ENCODE measurements around the gene FRAT1.

The FRAT1 gene

GRCh38 chr10:97307866-97308780, 10.9 kb upstream of the FRAT1 start:
- H3K4me3 ChIP-seq (ENCODE audit: low read depth, low read length) = no peak overlapping the region
- H3K27ac ChIP-seq (ENCODE audit: low read depth, low read length) = no peak overlapping the region
- no peaks in the 10 kb centered on the region for H3K4me1 ChIP-seq (ENCODE audit: control insufficient read depth, insufficient read depth, low read length)
- no peak overlapping the region for H3K9ac ChIP-seq (ENCODE audit: low read length)
- no peaks in the 10 kb centered on the region for H3K27me3 ChIP-seq (ENCODE audit: control insufficient read depth, insufficient read depth, low read length)
- no peaks in the 10 kb centered on the region for H3K36me3 ChIP-seq (ENCODE audit: control insufficient read depth, insufficient read depth, low read length)
- H3K9me3 ChIP-seq (ENCODE audit: control insufficient read depth, insufficient read depth, low read depth, low read length) = no peaks in the 10 kb centered on the region

GRCh38 chr10:97311111-97311626, 7.9 kb upstream of the FRAT1 start:
- Histone ChIP-seq H3K27me3 (ENCODE audit: control insufficient read depth, insufficient read depth, low read length) (no peaks in the 10 kb centered on the region), H3K4me1 (ENCODE audit: control insufficient read depth, insufficient read depth, low read length) (no peaks in the 10 kb centered on the region), H3K4me3 (ENCODE audit: low read depth, low read length) (no peak overlapping the region), H3K27ac (ENCODE audit: low read depth, low read length) (no peak overlapping the region), H3K36me3 (ENCODE audit: control insufficient read depth, insufficient read depth, low read length) (no peaks in the 10 kb centered on the region), H3K9ac (ENCODE audit: low read length) (no peak overlapping the region), H3K9me3 (ENCODE audit: control insufficient read depth, insufficient read depth, low read depth, low read length) (no peaks in the 10 kb centered on the region)

- Histone ChIP-seq H3K27ac (ENCODE audit: low read depth, low read length) (no peak overlapping the region), H3K36me3 (ENCODE audit: control insufficient read depth, insufficient read depth, low read length) (no peaks in the 10 kb centered on the region), H3K27me3 (ENCODE audit: control insufficient read depth, insufficient read depth, low read length) (no peaks in the 10 kb centered on the region), H3K4me1 (ENCODE audit: control insufficient read depth, insufficient read depth, low read length) (no peaks in the 10 kb centered on the region), H3K9me3 (ENCODE audit: control insufficient read depth, insufficient read depth, low read depth, low read length) (no peaks in the 10 kb centered on the region), H3K9ac (ENCODE audit: low read length) (no peak overlapping the region), H3K4me3 (ENCODE audit: low read depth, low read length) (no peak overlapping the region)
These were observed 6.2 kb upstream of the FRAT1 start for GRCh38 chr10:97312897-97313296.

GRCh38 chr10:97314671-97315070, 4.4 kb upstream of the FRAT1 start:
- Histone ChIP-seq H3K27ac (ENCODE audit: low read depth, low read length) (no peak overlapping the region), H3K9me3 (ENCODE audit: control insufficient read depth, insufficient read depth, low read depth, low read length) (no peaks in the 10 kb centered on the region), H3K4me3 (ENCODE audit: low read depth, low read length) (no peak overlapping the region), H3K27me3 (ENCODE audit: control insufficient read depth, insufficient read depth, low read length) (0 out of 2 replicates have a peak, but pooled peaks cover under 1% of the 10 kb centered on the region), H3K36me3 (ENCODE audit: control insufficient read depth, insufficient read depth, low read length) (no peaks in the 10 kb centered on the region), H3K4me1 (ENCODE audit: control insufficient read depth, insufficient read depth, low read length) (no peaks in the 10 kb centered on the region), H3K9ac (ENCODE audit: low read length) (no peak overlapping the region)

- Histone ChIP-seq H3K27me3 (ENCODE audit: control insufficient read depth, insufficient read depth, low read length) (peaks cover 27% of the 10 kb centered on the region), H3K9ac (ENCODE audit: low read length) (peak overlapping the region; percentile 98), H3K9me3 (ENCODE audit: control insufficient read depth, insufficient read depth, low read depth, low read length) (no peaks in the 10 kb centered on the region), H3K4me1 (ENCODE audit: control insufficient read depth, insufficient read depth, low read length) (peaks cover 17% of the 10 kb centered on the region), H3K36me3 (ENCODE audit: control insufficient read depth, insufficient read depth, low read length) (no peaks in the 10 kb centered on the region), H3K27ac (ENCODE audit: low read depth, low read length) (peak overlapping the region; percentile 16; the same call in 1 of the 2 replicates), H3K4me3 (ENCODE audit: low read depth, low read length) (peak overlapping the region; percentile 82)
These were observed 804 bp downstream of the FRAT1 start for GRCh38 chr10:97319671-97320479.

GRCh38 chr10:97320480-97321031, 1.5 kb downstream of the FRAT1 start:
- Histone ChIP-seq H3K4me1 (ENCODE audit: control insufficient read depth, insufficient read depth, low read length) (peaks cover 17% of the 10 kb centered on the region), H3K27ac (ENCODE audit: low read depth, low read length) (no peak overlapping the region; the same call in 1 of the 2 replicates), H3K36me3 (ENCODE audit: control insufficient read depth, insufficient read depth, low read length) (no peaks in the 10 kb centered on the region), H3K9me3 (ENCODE audit: control insufficient read depth, insufficient read depth, low read depth, low read length) (no peaks in the 10 kb centered on the region), H3K4me3 (ENCODE audit: low read depth, low read length) (peak overlapping the region; percentile 82), H3K9ac (ENCODE audit: low read length) (peak overlapping the region; percentile 98), H3K27me3 (ENCODE audit: control insufficient read depth, insufficient read depth, low read length) (peaks cover 27% of the 10 kb centered on the region)

GRCh38 chr10:97321032-97321803, 2.1 kb downstream of the FRAT1 start:
- H3K27me3 ChIP-seq (ENCODE audit: control insufficient read depth, insufficient read depth, low read length) = peaks cover 27% of the 10 kb centered on the region
- peak overlapping the region; percentile 98 for H3K9ac ChIP-seq (ENCODE audit: low read length)
- H3K4me1 ChIP-seq (ENCODE audit: control insufficient read depth, insufficient read depth, low read length) = peaks cover 17% of the 10 kb centered on the region
- peak overlapping the region; percentile 48; the same call in 1 of the 2 replicates for H3K27ac ChIP-seq (ENCODE audit: low read depth, low read length)
- H3K9me3 ChIP-seq (ENCODE audit: control insufficient read depth, insufficient read depth, low read depth, low read length) = no peaks in the 10 kb centered on the region
- no peaks in the 10 kb centered on the region for H3K36me3 ChIP-seq (ENCODE audit: control insufficient read depth, insufficient read depth, low read length)
- peak overlapping the region; percentile 82 for H3K4me3 ChIP-seq (ENCODE audit: low read depth, low read length)

GRCh38 chr10:97321804-97322190, 2.7 kb downstream of the FRAT1 start:
- peaks cover 27% of the 10 kb centered on the region for H3K27me3 ChIP-seq (ENCODE audit: control insufficient read depth, insufficient read depth, low read length)
- H3K9me3 ChIP-seq (ENCODE audit: control insufficient read depth, insufficient read depth, low read depth, low read length) = no peaks in the 10 kb centered on the region
- no peaks in the 10 kb centered on the region for H3K36me3 ChIP-seq (ENCODE audit: control insufficient read depth, insufficient read depth, low read length)
- H3K9ac ChIP-seq (ENCODE audit: low read length) = peak overlapping the region; percentile 98
- peak overlapping the region; percentile 82 for H3K4me3 ChIP-seq (ENCODE audit: low read depth, low read length)
- peaks cover 17% of the 10 kb centered on the region for H3K4me1 ChIP-seq (ENCODE audit: control insufficient read depth, insufficient read depth, low read length)
- H3K27ac ChIP-seq (ENCODE audit: low read depth, low read length) = peak overlapping the region; percentile 48; the same call in 1 of the 2 replicates

- Histone ChIP-seq H3K9me3 (ENCODE audit: control insufficient read depth, insufficient read depth, low read depth, low read length) (no peaks in the 10 kb centered on the region), H3K4me1 (ENCODE audit: control insufficient read depth, insufficient read depth, low read length) (peaks cover 24% of the 10 kb centered on the region), H3K36me3 (ENCODE audit: control insufficient read depth, insufficient read depth, low read length) (peaks cover 2% of the 10 kb centered on the region), H3K27ac (ENCODE audit: low read depth, low read length) (no peak overlapping the region), H3K27me3 (ENCODE audit: control insufficient read depth, insufficient read depth, low read length) (peaks cover 27% of the 10 kb centered on the region), H3K9ac (ENCODE audit: low read length) (no peak overlapping the region), H3K4me3 (ENCODE audit: low read depth, low read length) (no peak overlapping the region)
These were observed 4.4 kb downstream of the FRAT1 start for GRCh38 chr10:97323501-97323900.

GRCh38 chr10:97325754-97326153, 6.7 kb downstream of the FRAT1 start:
- peaks cover 16% of the 10 kb centered on the region for H3K27me3 ChIP-seq (ENCODE audit: control insufficient read depth, insufficient read depth, low read length)
- H3K27ac ChIP-seq (ENCODE audit: low read depth, low read length) = no peak overlapping the region
- no peak overlapping the region for H3K9ac ChIP-seq (ENCODE audit: low read length)
- H3K4me1 ChIP-seq (ENCODE audit: control insufficient read depth, insufficient read depth, low read length) = peaks cover 30% of the 10 kb centered on the region
- no peaks in the 10 kb centered on the region for H3K9me3 ChIP-seq (ENCODE audit: control insufficient read depth, insufficient read depth, low read depth, low read length)
- no peak overlapping the region for H3K4me3 ChIP-seq (ENCODE audit: low read depth, low read length)
- peaks cover 21% of the 10 kb centered on the region for H3K36me3 ChIP-seq (ENCODE audit: control insufficient read depth, insufficient read depth, low read length)

Measured in HUES6 (cell line).